ENCODE measurements around the gene RAB11FIP4. TPM values are rescaled to one million over a fixed set of nuclear protein-coding genes. Genes with fewer than 3 reads are reported as not detected.

RAB11FIP4 gene
- total RNA-seq, 3 donors from 2014 or later = 1.9 to 18.7 (median 11.8) TPM

GRCh38 chr17:31373150-31374093 is 18.1 kb upstream of the RAB11FIP4 start:
- Histone ChIP-seq H3K27me3 (no peaks in the 10 kb centered on the region), H3K4me1 (no peaks in the 10 kb centered on the region), H3K4me3 (no peak overlapping the region), H3K27ac (no peak overlapping the region), H3K36me3 (no peaks in the 10 kb centered on the region), H3K9me3 (no peaks in the 10 kb centered on the region)
- TF ChIP-seq, protein P1, sequence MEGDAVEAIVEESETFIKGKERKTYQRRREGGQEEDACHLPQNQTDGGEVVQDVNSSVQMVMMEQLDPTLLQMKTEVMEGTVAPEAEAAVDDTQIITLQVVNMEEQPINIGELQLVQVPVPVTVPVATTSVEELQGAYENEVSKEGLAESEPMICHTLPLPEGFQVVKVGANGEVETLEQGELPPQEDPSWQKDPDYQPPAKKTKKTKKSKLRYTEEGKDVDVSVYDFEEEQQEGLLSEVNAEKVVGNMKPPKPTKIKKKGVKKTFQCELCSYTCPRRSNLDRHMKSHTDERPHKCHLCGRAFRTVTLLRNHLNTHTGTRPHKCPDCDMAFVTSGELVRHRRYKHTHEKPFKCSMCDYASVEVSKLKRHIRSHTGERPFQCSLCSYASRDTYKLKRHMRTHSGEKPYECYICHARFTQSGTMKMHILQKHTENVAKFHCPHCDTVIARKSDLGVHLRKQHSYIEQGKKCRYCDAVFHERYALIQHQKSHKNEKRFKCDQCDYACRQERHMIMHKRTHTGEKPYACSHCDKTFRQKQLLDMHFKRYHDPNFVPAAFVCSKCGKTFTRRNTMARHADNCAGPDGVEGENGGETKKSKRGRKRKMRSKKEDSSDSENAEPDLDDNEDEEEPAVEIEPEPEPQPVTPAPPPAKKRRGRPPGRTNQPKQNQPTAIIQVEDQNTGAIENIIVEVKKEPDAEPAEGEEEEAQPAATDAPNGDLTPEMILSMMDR (IDR thresholded peaks at IDR 0.05) = peak in 2 of 3 donors; percentile 23 to 60
- TF ChIP-seq POLR2A (IDR thresholded peaks at IDR 0.05) = no peak
- no peak for DNase-seq (ENCODE audit: low spot score in 2 of 2)
- intact Hi-C loops (cut with DNase I; ENCODE audit: low total_unique reads) = no loop called here

- intact Hi-C loops (cut with DNase I; ENCODE audit: low total_unique reads) = no loop called here
- Histone ChIP-seq H3K9me3 (no peaks in the 10 kb centered on the region), H3K4me3 (no peak overlapping the region), H3K4me1 (no peaks in the 10 kb centered on the region), H3K27ac (no peak overlapping the region), H3K27me3 (no peaks in the 10 kb centered on the region), H3K36me3 (no peaks in the 10 kb centered on the region)
- no peak for TF ChIP-seq POLR2A (IDR thresholded peaks at IDR 0.05)
- TF ChIP-seq POLR2AphosphoS5 (IDR thresholded peaks at IDR 0.05) = no peak
- TF ChIP-seq, protein P1 (IDR thresholded peaks at IDR 0.05) = no peak
- DNase-seq (ENCODE audit: low spot score in 2 of 2) = no peak
Observed at GRCh38 chr17:31374094-31374447, 17.4 kb upstream of the RAB11FIP4 start.

DNA sequence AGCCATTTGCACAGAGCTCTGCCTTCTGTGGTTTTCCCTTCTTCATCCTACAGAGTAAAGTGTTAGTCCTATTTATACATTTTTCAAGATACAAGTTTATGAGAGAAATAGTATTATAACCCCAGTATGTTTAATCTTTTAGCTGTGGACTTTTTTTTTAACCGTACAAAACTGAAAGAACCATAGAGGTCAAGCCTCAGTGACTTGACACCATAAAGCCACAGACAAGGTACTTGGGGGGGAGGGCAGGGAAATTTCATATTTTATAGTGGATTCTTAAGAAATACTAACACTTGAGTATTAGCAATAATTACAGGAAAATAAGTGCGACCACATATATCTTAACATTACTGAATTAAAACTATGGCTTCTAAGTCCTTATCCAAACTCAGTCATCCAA is 17.0 kb upstream of the RAB11FIP4 start:
- TF ChIP-seq POLR2AphosphoS5 (IDR thresholded peaks at IDR 0.05) (no peak), POLR2A (IDR thresholded peaks at IDR 0.05) (no peak)
- TF ChIP-seq, protein P1 (IDR thresholded peaks at IDR 0.05) = no peak
- intact Hi-C loops (cut with DNase I; ENCODE audit: low total_unique reads) = no loop called here
- Histone ChIP-seq H3K27me3 (no peaks in the 10 kb centered on the region), H3K27ac (no peak overlapping the region), H3K9me3 (no peaks in the 10 kb centered on the region), H3K4me1 (no peaks in the 10 kb centered on the region), H3K36me3 (no peaks in the 10 kb centered on the region), H3K4me3 (no peak overlapping the region)
- DNase-seq (ENCODE audit: low spot score in 2 of 2) = no peak

GRCh38 chr17:31378638-31379037 is 12.8 kb upstream of the RAB11FIP4 start:
- intact Hi-C loops (cut with DNase I; ENCODE audit: low total_unique reads) = no loop called here
- H3K36me3 ChIP-seq = no peaks in the 10 kb centered on the region
- H3K27me3 ChIP-seq = no peaks in the 10 kb centered on the region
- DNase-seq (ENCODE audit: low spot score in 2 of 2) = no peak
- TF ChIP-seq POLR2A (IDR thresholded peaks at IDR 0.05) (no peak), POLR2AphosphoS5 (IDR thresholded peaks at IDR 0.05) (no peak)
- TF ChIP-seq, protein P1 (IDR thresholded peaks at IDR 0.05) = no peak
- H3K4me3 ChIP-seq = no peak overlapping the region
- no peak overlapping the region for H3K27ac ChIP-seq
- H3K4me1 ChIP-seq = no peaks in the 10 kb centered on the region
- H3K9me3 ChIP-seq = no peaks in the 10 kb centered on the region

GRCh38 chr17:31379597-31380205 is 11.8 kb upstream of the RAB11FIP4 start:
- Histone ChIP-seq H3K4me3 (no peak overlapping the region), H3K27me3 (no peaks in the 10 kb centered on the region), H3K36me3 (no peaks in the 10 kb centered on the region), H3K9me3 (no peaks in the 10 kb centered on the region), H3K27ac (no peak overlapping the region), H3K4me1 (no peaks in the 10 kb centered on the region)
- intact Hi-C loops (cut with DNase I; ENCODE audit: low total_unique reads) = no loop called here
- TF ChIP-seq, protein P1 (IDR thresholded peaks at IDR 0.05) = no peak
- TF ChIP-seq POLR2A (IDR thresholded peaks at IDR 0.05) (no peak), POLR2AphosphoS5 (IDR thresholded peaks at IDR 0.05) (no peak)
- no peak for DNase-seq (ENCODE audit: low spot score in 2 of 2)

Data from breast epithelium (tissue), 4 donors.